Thymus (tissue), 11 donors: ENCODE measurements around the gene VWC2L. TPM values are rescaled to one million over a fixed set of nuclear protein-coding genes. Genes with fewer than 3 reads are reported as not detected.

Source experiments
- DNase-seq, 9 donors: peaks; one replicate each; pipeline ENCODE4 v3.0.0-alpha.2; 2013; ENCODE audit warnings: low spot score in 9 of 9, low read depth in 6 of 9, missing footprints in 1 of 9
- H3K27ac ChIP-seq, 2 donors: one replicate each; pipeline ENCODE4 v1.5.1; 2013; ENCODE audit warnings: control low read depth in 1 of 2, low read depth in 1 of 2, low read length in 1 of 2, mild to moderate bottlenecking in 1 of 2, moderate library complexity in 1 of 2
- H3K27me3 ChIP-seq, 2 donors: one replicate each; pipeline ENCODE4 v1.5.1; 2013; ENCODE audit warnings: low read length in 1 of 2; ENCODE audit not compliant: control insufficient read depth in 2 of 2, insufficient read depth in 1 of 2
- H3K36me3 ChIP-seq, 2 donors: one replicate each; pipeline ENCODE4 v1.5.1; 2013; ENCODE audit warnings: low read length in 1 of 2, mild to moderate bottlenecking in 1 of 2, moderate library complexity in 1 of 2; ENCODE audit not compliant: control insufficient read depth in 2 of 2, insufficient read depth in 2 of 2
- H3K4me1 ChIP-seq, 2 donors: one replicate each; pipeline ENCODE4 v1.5.1; 2013; ENCODE audit warnings: low read length in 2 of 2; ENCODE audit not compliant: control insufficient read depth in 2 of 2, insufficient read depth in 2 of 2
- H3K4me3 ChIP-seq, 2 donors: one replicate each; pipeline ENCODE4 v1.5.1; 2013; ENCODE audit warnings: low read length in 2 of 2, control low read depth in 1 of 2, mild to moderate bottlenecking in 1 of 2
- H3K9me3 ChIP-seq, 2 donors: one replicate each; pipeline ENCODE4 v1.5.1; 2013; ENCODE audit warnings: low read length in 1 of 2, mild to moderate bottlenecking in 1 of 2; ENCODE audit not compliant: control insufficient read depth in 2 of 2, insufficient read depth in 1 of 2
- WGBS: extraction: QIAGEN DNeasy Blood & Tissue Kit; methylation state at CpG from one replicate; pipeline ENCODE4 v1.1.7; 2013; 5-methylcytosine and 5-hydroxymethylcytosine counted together
- polyA plus RNA-seq: library from polyadenylated mRNA; stranded (reverse); fragments of 200-250 nt; gene quantifications from one replicate; pipeline ENCODE4 v1.2.3, GENCODE V29; 2013
- total RNA-seq: library from RNA; stranded (reverse); fragments of 120-200 nt; gene quantifications from one replicate; pipeline ENCODE4 v1.2.4, GENCODE V29; 2013
- donor health status: healthy.

Gene VWC2L
- total and polyA plus RNA-seq, 2 donors, result 0.02 TPM; not detected in 1

- DNase-seq, result no peak
- WGBS, result 84% methylated on average over 4 of the region's 4 CpGs
- no peak overlapping the region for H3K27ac ChIP-seq
- no peaks in the 10 kb centered on the region for H3K36me3 ChIP-seq
- H3K4me3 ChIP-seq, result no peak overlapping the region
- no peaks in the 10 kb centered on the region for H3K4me1 ChIP-seq
- H3K9me3 ChIP-seq, result no peaks in the 10 kb centered on the region
- H3K27me3 ChIP-seq, result no peaks in the 10 kb centered on the region
These were observed 39.5 kb downstream of the VWC2L start for GRCh38 chr2:214450118-214450894.

- Histone ChIP-seq H3K4me3 (no peak overlapping the region), H3K27me3 (no peaks in the 10 kb centered on the region), H3K9me3 (no peaks in the 10 kb centered on the region), H3K36me3 (no peaks in the 10 kb centered on the region), H3K4me1 (no peaks in the 10 kb centered on the region), H3K27ac (no peak overlapping the region)
- DNase-seq, result no peak
- WGBS, result 83% methylated on average over 2 of the region's 2 CpGs
These were observed 40.8 kb downstream of the VWC2L start for GRCh38 chr2:214451516-214452275.

- Histone ChIP-seq H3K27ac (no peak overlapping the region), H3K27me3 (no peaks in the 10 kb centered on the region), H3K36me3 (no peaks in the 10 kb centered on the region), H3K4me1 (no peaks in the 10 kb centered on the region), H3K9me3 (peaks cover 2 to 9% of the 10 kb centered on the region in 2 donors), H3K4me3 (no peak overlapping the region)
- 92% methylated on average over 3 of the region's 3 CpGs for WGBS
- DNase-seq, result no peak
These were observed 54.7 kb downstream of the VWC2L start for GRCh38 chr2:214465363-214466146.

GRCh38 chr2:214469728-214470127 lies 58.9 kb downstream of the VWC2L start:
- Histone ChIP-seq H3K36me3 (no peaks in the 10 kb centered on the region), H3K4me3 (no peak overlapping the region), H3K27ac (no peak overlapping the region), H3K27me3 (no peaks in the 10 kb centered on the region), H3K4me1 (no peaks in the 10 kb centered on the region), H3K9me3 (no peaks in the 10 kb centered on the region)
- no peak for DNase-seq
- WGBS, result 96% methylated on average over 3 of the region's 3 CpGs

GRCh38 chr2:214471382-214471781 lies 60.5 kb downstream of the VWC2L start:
- no peak overlapping the region for H3K4me3 ChIP-seq
- 68% methylated on average over 1 of the region's 1 CpG for WGBS
- H3K27ac ChIP-seq, result no peak overlapping the region
- H3K27me3 ChIP-seq, result no peaks in the 10 kb centered on the region
- DNase-seq, result no peak
- H3K9me3 ChIP-seq, result no peaks in the 10 kb centered on the region
- H3K36me3 ChIP-seq, result no peaks in the 10 kb centered on the region
- H3K4me1 ChIP-seq, result no peaks in the 10 kb centered on the region

- H3K4me3 ChIP-seq, result no peak overlapping the region
- H3K9me3 ChIP-seq, result no peaks in the 10 kb centered on the region
- DNase-seq, result no peak
- no peaks in the 10 kb centered on the region for H3K4me1 ChIP-seq
- H3K36me3 ChIP-seq, result no peaks in the 10 kb centered on the region
- H3K27me3 ChIP-seq, result no peaks in the 10 kb centered on the region
- 97% methylated on average over 1 of the region's 1 CpG for WGBS
- H3K27ac ChIP-seq, result no peak overlapping the region
These were observed 61.1 kb downstream of the VWC2L start for GRCh38 chr2:214471990-214472389.

GRCh38 chr2:214477305-214477704 lies 66.5 kb downstream of the VWC2L start:
- no peak overlapping the region for H3K4me3 ChIP-seq
- H3K36me3 ChIP-seq, result no peaks in the 10 kb centered on the region
- H3K9me3 ChIP-seq, result no peaks in the 10 kb centered on the region
- no peaks in the 10 kb centered on the region for H3K27me3 ChIP-seq
- H3K27ac ChIP-seq, result no peak overlapping the region
- WGBS, result 89% methylated on average over 2 of the region's 2 CpGs
- DNase-seq, result no peak
- no peaks in the 10 kb centered on the region for H3K4me1 ChIP-seq

GRCh38 chr2:214481204-214481603 lies 70.3 kb downstream of the VWC2L start:
- H3K36me3 ChIP-seq, result no peaks in the 10 kb centered on the region
- no peaks in the 10 kb centered on the region for H3K4me1 ChIP-seq
- no peak for DNase-seq
- WGBS, result 17% methylated on average over 1 of the region's 1 CpG
- H3K4me3 ChIP-seq, result no peak overlapping the region
- no peak overlapping the region for H3K27ac ChIP-seq
- H3K9me3 ChIP-seq, result no peaks in the 10 kb centered on the region
- no peaks in the 10 kb centered on the region for H3K27me3 ChIP-seq

- 93% methylated on average over 2 of the region's 2 CpGs for WGBS
- DNase-seq, result no peak
These were observed 71.9 kb downstream of the VWC2L start for GRCh38 chr2:214482728-214483127.

More at GRCh38 chr2:214482728-214483127, 71.9 kb downstream of the VWC2L start:
- Histone ChIP-seq H3K9me3 (no peaks in the 10 kb centered on the region), H3K36me3 (no peaks in the 10 kb centered on the region), H3K27ac (no peak overlapping the region), H3K4me1 (no peaks in the 10 kb centered on the region), H3K4me3 (no peak overlapping the region), H3K27me3 (no peaks in the 10 kb centered on the region)
